Measurements from ENCODE around the gene TSPAN18.

TSPAN18 gene

DNA sequence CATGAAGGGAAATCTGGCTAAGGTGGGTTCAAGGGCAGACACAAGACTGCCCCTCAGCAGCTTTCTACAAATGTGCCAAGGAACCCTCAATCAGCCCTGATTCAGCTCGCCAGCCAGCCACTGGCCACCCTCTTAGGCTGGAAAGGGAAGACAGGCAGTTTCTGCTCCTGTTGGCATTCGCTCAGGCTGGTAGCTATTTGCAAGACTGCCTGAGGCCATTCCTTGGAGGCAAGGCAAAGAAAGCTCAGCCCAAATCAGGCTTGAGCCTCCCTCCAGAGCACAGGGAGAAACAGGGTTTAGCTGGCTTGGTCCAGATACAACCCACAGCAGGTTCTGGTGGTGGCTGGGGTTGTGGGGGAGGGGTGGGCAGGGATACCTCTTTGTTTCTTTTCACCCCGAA lies 204.7 kb downstream of the TSPAN18 start:
- no peak for DNase-seq

DNA sequence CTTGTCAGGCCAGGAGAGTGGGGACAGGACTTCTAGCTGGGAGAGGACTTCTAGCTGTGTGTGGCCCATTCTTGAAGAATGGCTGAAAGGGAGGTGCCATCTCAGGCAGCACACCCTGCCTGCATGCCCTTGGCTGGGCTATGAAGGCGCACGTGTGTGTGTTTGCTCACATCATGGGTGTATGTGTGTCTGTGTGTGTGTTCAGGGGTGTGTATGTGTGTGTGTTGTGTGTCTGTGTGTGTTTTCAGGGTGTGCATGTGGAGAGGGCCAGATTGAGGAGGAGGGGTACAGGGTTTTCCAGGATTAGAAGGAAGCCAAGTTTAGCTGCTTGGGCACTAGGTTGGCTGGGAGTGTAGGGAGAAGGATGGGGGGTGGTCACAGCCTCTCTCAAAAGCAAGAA lies 207.3 kb downstream of the TSPAN18 start:
- no peak for DNase-seq

DNA sequence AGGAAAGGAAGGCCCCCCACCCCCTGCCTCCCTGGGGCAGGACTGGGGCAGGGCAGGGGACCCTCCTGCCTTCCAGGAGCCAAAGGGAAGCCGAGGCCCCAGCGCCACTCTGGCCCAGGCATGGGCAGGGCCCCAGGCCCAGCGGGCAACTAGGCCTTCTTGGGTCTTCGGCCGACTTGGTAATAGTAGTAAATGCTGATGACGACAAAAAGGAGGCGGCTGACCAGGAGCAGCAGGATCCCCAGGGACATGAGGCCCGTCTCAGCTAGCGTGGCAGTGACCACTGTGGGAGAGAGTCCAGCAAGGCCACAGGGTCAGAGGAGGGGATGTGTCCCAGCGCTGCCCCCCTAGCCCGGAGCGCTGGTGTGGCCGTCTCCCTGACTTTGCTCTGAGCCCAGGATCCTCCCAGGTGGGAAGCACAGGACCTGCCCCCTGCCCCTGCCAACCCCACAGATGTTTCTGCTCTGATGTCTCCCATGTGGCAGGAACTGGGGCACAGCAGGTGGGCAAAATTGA lies 208.0 kb downstream of the TSPAN18 start:
- DNase-seq: no peak

DNA sequence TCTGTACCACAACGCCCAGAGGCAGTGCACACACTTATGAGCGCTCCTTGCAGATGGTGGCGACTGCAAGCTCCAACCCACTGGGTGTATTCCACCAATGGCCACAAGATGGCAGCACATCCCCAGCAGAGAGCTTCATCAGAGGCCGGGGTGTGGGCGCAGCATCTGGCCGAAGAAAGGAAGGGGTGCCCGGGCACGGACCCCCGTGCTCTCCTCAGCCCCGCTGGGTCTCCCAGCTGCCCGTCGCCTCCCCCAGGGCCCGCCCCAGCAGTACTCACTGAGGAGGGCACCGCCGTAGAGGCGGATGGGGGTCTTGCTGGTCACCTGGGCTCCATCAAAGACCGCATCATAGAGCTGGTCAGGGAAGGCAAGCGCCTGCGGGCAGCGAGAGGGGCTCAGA lies 209.8 kb downstream of the TSPAN18 start:
- peak; percentile 27 for DNase-seq

DNA sequence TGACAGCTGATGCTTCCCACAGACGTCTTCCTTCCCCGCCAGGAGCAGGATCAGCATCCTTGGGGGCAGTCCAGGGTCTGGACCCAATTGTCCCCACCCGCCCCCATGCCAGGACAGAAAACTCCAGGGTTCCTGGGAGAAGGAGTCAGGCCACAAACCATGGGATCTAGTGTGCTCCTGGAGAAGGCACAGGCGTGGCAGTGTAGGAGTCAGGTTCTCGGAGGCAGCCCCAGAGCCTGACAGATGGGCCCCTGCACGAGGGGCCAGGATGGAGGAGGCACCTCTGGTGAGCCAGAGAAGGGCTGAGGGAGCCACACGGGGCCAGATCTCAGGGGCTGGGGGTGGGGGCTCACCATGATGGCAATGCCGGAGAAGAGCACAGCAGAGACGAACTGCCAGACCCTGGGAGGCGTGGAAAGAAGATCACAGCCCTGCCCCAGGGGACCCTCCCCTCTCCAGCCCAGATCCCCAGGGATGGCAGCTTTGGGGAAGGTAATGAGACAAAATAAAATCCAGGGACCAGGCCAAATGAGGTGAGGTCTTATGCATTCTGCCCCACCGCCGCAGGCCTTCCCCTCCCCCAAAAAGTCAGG lies 210.3 kb downstream of the TSPAN18 start:
- peak; percentile 34 for DNase-seq

DNA sequence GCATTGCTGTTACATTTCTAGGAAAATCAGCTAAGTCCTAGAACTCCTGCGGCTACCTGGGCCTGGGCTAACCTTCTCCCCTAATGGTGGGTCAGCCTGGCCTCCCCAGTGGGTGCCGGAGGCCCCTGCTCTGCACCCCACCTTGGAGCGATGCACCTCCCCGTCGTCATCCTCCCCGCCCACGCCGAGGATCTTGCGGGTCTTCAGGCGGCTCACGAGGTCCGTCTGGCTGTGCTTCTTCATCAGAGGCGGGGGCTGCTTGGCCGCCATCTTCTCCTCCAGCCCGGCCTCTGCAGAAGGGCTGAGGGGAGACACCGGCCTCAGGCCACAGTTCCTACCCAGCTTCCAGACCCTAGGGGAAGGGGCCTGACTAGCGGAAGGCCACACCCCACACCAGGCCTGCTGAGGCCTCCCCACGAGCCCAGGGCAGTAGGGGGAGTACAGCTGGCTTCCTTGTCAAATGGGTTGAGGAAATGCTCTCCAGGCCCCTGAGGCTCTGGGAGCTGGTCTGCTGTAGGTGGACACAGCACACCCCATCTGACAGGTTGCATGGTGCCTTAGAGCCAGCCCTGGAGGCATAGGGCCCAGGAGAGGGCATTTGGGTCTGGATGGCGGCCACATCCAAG lies 211.4 kb downstream of the TSPAN18 start:
- DNase-seq: no peak

DNA sequence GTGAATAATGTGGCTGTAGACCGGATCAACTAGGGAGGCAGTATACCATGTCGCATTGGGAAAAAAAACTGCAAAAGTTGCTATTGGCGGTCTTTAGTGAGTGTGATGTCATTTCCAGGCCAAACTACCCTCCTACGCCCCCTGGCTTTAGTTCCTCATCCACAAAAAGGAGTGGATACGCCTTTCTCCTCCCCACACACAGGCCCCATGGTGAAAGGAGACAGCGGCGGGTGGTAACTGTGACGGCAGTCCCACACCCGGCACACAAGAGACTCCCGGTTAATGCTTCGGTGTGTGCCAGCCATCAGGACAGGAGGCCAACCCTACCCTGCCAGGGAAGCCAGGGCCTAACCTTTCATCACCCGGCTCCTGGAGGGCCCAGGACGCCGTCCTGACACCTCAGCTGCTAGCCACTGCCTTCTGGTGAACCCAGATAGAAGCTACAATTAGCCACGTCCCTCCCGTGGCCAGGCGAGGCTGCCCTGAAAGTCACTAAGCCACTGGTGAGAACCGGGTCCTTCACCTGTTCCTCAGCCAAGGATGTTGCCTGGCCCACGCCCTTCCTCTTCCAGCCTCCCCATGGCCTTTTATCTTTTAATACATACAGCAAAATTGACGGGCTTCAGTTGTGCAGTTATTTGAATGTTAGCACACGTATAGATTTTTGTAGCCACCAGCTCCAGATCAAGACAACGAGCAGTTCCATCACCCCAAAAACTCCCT lies 213.1 kb downstream of the TSPAN18 start:
- DNase-seq: no peak

DNA sequence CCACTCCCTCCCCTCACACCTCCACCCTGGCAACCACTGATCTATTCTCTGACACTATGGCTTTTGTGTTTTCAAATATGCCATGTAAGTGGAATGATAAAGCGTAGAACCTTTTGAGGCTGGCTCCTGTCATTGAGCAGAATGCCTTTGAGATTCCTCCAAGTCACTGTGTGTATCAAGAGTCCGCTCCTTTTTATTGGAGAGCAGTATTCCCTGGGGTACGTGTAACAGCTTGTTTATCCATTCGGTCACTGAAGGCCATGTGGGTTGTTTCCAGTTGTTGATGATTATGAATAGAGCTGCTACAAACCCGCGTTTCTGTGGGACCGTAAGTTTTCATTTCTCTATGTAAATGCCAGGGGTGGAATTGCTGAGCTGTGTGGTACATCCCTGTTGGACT lies 213.6 kb downstream of the TSPAN18 start:
- no peak for DNase-seq

DNA sequence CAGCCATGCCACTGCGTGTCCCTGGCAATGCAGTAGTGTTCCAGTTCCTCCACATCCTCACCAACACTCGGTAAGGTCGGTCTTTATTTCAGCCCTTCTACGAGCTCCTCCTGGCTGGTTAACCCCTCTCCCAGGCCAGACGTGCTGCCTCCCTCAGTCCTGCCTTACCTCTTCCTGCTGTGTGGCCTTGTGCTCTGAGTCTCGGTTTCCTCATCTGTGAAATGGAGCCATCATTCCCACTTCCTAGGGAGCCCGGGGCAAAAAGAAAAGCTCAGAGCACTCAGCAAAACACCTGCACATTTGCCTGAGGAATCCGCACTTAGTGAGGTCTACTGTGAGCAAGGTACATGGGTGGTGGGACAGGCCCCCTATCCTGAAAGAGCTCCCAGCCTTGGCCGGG lies 214.1 kb downstream of the TSPAN18 start:
- DNase-seq: no peak

DNA sequence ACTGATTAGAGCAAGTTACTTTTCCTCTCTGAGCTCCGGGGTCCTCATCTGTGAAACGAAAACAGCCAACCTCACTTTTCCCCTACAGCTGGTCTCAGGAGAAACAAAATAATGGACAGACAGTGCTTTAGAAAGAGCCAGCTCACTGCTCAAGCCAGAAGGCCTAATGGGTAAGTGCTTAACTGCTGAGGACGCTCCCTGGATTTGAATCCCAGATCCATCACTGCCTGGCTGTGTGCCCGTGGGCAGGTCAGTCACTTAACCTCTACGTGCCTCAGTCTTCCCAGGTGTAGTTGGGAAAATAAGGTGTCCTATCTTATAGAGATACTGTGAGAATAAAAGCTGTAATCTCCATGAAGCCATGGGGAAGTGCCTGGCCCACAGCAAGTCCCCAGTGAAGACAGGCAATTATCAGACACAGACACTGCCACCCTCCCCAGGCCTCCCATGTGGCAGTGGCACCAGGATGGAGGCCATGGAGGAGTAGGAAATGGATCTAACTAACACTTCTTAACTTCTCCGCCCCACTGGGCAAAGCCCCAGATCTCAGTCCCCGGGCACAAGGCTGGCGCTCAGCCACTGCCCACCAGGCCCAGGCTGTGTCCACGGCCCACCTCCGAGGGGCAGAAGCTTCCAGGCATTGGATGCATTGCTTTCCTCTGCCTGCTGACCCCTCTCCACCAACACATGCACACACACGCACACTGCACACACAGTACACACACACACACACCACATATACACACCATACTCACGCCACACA lies 214.7 kb downstream of the TSPAN18 start:
- DNase-seq: no peak

DNA sequence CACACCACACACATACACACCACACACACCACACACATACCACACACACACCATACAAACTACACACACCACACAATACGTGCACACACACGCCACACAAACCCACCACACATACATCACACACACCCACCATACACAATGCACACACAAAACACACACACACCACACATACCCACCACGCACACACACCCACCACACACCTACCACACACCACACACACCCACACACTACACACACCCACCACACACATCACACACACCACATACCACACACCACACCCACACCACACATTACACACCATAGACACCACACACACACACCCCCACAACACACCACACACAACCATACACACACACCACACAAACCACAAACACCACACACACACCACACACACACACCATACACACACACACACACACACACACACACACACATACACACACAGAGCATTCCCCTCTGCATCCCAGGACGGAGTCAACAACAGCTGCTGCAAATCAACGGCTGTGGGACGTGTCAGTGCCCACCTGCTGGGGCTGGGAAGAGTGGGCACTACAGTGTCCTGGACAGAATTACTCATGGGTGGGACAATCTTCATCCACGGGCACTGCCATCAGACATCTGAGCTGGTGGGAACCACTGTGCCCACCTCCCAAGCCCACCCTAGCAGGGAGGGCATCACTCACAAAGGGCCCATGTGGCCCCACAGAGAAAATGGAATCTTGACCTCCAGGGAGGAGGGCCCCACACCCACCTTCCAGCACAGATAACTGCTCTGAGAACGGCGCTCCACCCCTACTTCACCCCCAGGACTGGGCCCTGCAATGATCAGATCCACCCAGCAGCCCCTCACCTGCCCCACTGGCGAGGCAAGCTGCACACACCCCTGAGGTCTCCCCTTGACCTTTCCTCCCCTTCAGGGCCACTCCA lies 215.5 kb downstream of the TSPAN18 start:
- DNase-seq: no peak

DNA sequence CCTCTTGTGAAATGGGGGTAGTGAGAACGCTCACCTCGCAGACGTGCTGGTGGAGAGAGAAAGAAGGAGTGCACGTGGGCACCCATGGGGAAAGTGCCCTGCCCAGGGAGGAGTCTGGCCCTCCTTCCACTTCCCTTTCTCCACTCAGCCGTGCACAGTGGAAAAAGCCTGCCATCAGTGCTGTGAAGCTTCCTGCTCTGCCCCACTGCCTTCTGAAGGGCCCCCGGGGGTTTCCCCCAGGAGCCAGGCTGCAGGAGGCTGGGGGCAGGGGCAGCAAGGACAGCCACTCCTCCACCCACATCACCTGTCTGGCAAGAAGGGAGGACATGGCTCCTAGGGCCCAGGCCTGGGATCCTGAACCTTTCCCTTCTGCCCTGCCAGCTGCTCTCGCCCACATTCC lies 216.4 kb downstream of the TSPAN18 start:
- DNase-seq: no peak

DNA sequence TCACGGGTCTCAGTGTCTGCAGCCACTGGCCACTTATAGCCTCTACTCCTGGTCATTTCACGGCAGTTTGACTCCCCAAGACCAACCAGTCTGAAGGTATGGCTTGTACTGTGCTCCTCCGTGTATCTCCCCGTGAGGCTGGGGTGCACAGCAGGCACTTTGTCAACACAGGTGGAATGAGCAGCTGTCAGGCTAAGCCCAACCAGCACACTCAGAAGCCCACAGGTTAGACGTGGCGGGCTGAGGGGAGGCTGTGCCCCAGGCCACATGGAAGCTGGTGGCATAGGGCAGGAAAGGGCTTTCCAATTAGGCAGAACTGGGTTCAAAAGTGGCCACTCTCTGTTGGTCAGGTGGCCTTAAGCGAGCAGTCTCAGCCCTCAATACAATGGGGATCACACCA lies 216.9 kb downstream of the TSPAN18 start:
- DNase-seq: no peak

DNA sequence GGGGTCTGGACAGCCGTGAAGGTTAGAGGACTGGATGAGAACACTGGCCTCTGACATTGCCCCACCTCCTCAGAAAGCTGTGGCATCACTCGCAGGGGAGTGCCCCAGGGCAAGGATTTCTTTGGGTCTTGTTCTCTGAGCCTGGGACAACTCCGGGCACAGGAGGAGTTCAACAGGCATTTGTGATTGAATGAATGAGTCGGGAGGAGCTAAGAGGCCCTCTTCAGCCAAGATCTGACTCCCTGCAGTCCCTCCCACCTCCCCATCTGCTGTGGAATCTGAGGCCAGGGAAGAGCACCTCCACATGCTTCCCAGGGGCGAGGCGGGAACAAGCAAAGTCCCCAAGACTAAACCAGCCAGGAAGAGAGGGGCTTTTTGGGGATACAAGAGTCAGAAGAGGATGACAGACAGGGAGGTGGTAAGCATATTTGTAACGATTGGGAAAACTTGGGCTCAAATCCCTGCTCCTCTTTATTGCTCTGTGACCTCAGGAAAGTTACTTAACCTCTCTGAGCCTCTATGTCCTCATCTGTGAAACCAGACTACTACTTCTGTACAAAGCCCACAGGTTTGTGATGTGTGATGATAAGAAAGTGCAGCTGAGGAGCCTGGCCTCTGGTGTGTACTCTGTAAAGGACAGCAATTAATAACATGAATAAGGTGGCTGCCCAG lies 217.6 kb downstream of the TSPAN18 start:
- DNase-seq: peak; percentile 17

DNA sequence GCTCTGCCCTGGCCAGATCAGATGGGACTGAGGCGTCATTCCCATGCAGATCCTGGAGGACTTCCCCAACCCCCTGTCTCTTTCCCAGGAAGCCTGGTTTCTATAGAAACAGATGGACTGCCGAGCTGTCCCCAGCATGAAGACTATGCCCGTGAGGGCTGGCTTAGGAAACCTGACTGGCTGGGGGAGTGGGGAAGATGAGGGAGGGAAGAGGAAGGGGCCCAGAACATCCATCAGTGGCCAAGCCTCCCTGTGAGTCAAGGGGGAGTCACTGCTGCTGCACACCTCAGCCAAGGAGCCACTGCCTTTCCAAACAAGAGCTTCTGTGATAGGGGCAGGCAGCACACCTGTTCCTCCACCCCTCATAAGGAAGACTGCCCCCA lies 218.1 kb downstream of the TSPAN18 start:
- DNase-seq: no peak

DNA sequence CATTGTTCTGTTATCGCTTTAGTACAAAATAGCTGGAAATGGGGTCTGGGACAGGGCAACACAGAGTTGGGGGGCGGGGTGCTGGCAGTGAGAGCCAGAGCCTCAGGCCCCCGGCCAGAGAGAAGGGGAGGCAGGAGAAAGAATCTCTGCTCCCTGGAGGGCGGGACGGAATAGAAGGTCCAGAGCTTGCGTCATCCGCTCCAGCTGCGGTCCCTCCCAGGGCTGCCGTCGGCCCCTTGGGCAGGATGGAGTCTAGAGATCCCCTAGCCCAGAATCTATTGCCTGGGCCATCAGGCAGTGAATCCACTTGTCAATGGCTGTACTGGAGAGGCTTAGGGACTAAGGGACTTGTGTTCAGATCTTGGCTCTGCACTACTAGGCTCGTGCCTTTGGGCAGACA lies 218.9 kb downstream of the TSPAN18 start:
- no peak for DNase-seq

DNA sequence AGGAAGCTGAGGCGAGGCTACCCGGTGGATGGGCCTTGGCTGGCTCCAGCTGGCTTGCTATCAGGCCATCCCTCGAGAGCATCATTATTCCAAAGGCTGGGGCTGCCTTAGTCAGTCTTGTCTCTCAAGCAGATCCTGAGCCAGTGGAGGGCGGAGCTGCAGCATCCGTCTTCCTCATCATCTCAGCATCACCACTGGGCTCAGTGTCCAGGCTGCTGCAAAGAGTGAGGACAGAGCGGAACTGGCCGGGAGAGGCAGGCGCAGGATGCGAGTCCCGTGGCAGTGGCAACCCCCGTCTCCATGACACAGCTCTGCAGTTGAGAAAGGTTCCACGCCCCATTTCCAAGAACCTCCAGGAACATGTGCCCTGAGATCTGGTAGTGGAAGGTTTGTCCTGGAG lies 219.5 kb downstream of the TSPAN18 start:
- no peak for DNase-seq

DNA sequence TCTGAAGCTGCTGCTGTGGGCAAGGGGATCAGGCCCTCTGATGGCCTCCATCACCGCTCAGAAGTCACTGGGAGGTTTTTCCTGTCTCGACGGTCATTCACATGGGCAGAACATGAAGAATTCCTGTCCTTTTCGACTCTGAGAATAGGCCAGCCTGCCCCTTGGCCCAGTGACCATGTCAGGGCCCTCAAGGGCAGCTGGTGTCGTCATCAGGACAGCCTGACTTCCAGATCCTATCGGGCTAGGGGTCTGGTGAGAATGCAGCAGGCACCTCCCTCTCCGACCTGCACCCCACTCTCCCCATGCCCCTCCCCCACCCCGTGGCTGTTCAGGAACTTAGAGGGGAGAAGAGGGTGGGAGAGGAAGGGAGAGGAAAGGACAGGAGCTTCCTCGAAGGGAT lies 220.4 kb downstream of the TSPAN18 start:
- DNase-seq: no peak

DNA sequence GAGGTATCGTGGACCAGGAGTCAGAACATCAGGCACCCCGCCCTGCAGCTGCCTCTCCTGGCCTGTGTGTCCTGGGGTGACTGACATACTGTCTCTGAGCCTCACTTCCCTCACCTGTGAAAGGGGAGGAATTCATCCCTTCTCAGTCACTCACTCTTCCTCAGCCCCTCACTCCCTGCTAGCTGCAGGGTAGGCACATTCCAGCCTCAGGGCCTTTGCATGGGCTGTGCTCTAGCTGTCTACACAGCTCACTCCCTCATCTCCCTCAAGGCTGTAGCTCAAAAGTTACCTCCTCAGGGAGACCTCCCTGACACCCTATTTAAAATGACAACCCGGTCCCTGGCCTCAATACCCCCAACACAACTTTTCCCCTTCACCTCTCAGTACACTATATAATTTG lies 221.4 kb downstream of the TSPAN18 start:
- no peak for DNase-seq

DNA sequence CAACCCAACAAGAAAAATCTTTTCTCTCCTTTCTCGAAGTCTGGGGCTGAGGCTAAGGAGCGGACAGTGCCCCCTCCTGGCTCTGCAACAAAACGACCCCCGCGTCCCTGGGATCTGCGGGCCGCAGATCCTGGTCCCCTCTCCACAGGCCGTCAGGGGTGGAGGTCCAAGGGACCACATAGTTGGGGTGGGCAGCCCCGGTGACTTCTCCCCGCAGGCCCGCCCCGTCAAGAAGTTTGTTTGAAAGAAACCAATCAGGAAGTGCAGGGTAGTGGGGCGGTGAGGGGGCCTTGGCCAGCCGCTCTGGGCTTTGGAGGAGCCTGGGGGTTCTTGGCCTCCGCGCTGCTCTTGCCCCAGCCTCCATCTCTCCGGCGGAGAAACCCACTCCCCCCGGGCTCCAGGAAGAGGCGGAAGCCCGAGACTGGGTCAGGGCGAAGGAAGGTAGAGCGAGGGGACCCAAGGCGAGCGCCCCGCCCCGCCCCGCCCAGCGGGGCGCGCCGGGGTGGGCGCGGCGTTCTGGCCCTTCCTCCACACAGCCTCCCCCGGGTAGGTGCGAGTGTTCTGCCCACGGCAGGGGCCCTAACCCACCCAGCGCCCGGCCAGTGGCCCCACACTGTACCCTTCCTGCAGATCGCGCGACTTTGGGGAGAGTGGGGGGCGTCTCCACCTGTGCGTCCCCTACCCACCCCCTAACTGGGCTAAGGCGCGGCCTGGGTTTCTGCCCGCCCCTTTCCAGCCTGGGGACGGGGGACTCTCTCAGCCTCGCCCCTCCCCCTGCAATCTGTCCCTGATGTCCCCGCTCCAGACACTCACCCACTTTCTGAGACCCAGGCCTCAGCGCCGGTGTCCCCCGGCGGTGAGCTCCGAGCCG lies 222.6 kb downstream of the TSPAN18 start:
- DNase-seq: no peak

Measured in DMS 273 treated with DMSO at 0.1 percent for 48 hours (cell line).